HepG2 (cell line): ENCODE measurements around the gene NAT14.

Experiments used
- ETV5 ChIP-seq: IDR thresholded peaks from 2 replicates; pipeline ENCODE4 v1.6.1; 2018; ENCODE audit warnings: missing biosample characterization, missing genetic modification reagents, inconsistent platforms, borderline replicate concordance
- HDAC2 ChIP-seq: sonication (generic); formaldehyde crosslinking; IDR thresholded peaks from 2 replicates; pipeline ENCODE4 v1.4.0; 2020; ENCODE audit warnings: missing genetic modification reagents
- POLR2AphosphoS5 ChIP-seq: IDR thresholded peaks from 2 replicates; pipeline ENCODE4 v1.6.1; 2012; ENCODE audit warnings: low read depth, low read length
- ZFP36 ChIP-seq: fragments of 150-350 bp; IDR thresholded peaks from 2 replicates; pipeline ENCODE4 v1.6.1; 2018; ENCODE audit warnings: borderline replicate concordance, low read length, low read depth; ENCODE audit not compliant: partially characterized antibody
- TF ChIP-seq, protein P1 (sequence below): sonication (generic); formaldehyde crosslinking; IDR thresholded peaks from 2 replicates; pipeline ENCODE4 v1.5.0; 2020; ENCODE audit warnings: mild to moderate bottlenecking, missing genetic modification reagents, moderate library complexity

GRCh38 chr19:55447421-55448174, 37.4 kb upstream of the NAT14 start:
- no peak for TF ChIP-seq HDAC2
- TF ChIP-seq, protein P1, sequence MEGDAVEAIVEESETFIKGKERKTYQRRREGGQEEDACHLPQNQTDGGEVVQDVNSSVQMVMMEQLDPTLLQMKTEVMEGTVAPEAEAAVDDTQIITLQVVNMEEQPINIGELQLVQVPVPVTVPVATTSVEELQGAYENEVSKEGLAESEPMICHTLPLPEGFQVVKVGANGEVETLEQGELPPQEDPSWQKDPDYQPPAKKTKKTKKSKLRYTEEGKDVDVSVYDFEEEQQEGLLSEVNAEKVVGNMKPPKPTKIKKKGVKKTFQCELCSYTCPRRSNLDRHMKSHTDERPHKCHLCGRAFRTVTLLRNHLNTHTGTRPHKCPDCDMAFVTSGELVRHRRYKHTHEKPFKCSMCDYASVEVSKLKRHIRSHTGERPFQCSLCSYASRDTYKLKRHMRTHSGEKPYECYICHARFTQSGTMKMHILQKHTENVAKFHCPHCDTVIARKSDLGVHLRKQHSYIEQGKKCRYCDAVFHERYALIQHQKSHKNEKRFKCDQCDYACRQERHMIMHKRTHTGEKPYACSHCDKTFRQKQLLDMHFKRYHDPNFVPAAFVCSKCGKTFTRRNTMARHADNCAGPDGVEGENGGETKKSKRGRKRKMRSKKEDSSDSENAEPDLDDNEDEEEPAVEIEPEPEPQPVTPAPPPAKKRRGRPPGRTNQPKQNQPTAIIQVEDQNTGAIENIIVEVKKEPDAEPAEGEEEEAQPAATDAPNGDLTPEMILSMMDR (CRISPR knock-in tag), result 0 out of 2 replicates have a peak, but pooled peaks have one; percentile 20
- no peak for TF ChIP-seq ZFP36
- TF ChIP-seq ETV5 (CRISPR knock-in tag), result no peak
- TF ChIP-seq POLR2AphosphoS5, result no peak
